Measurements from ENCODE around the gene HPS1. TPM values are rescaled to one million over a fixed set of nuclear protein-coding genes. Genes with fewer than 3 reads are reported as not detected.
A peak's percentile ranks its signal among the peaks of the same experiment; 100 is the strongest.

Gene HPS1
- total and polyA plus RNA-seq, 2 experiments from 2014 or later = 21.4 to 51.2 TPM

- TF ChIP-seq, protein P1, sequence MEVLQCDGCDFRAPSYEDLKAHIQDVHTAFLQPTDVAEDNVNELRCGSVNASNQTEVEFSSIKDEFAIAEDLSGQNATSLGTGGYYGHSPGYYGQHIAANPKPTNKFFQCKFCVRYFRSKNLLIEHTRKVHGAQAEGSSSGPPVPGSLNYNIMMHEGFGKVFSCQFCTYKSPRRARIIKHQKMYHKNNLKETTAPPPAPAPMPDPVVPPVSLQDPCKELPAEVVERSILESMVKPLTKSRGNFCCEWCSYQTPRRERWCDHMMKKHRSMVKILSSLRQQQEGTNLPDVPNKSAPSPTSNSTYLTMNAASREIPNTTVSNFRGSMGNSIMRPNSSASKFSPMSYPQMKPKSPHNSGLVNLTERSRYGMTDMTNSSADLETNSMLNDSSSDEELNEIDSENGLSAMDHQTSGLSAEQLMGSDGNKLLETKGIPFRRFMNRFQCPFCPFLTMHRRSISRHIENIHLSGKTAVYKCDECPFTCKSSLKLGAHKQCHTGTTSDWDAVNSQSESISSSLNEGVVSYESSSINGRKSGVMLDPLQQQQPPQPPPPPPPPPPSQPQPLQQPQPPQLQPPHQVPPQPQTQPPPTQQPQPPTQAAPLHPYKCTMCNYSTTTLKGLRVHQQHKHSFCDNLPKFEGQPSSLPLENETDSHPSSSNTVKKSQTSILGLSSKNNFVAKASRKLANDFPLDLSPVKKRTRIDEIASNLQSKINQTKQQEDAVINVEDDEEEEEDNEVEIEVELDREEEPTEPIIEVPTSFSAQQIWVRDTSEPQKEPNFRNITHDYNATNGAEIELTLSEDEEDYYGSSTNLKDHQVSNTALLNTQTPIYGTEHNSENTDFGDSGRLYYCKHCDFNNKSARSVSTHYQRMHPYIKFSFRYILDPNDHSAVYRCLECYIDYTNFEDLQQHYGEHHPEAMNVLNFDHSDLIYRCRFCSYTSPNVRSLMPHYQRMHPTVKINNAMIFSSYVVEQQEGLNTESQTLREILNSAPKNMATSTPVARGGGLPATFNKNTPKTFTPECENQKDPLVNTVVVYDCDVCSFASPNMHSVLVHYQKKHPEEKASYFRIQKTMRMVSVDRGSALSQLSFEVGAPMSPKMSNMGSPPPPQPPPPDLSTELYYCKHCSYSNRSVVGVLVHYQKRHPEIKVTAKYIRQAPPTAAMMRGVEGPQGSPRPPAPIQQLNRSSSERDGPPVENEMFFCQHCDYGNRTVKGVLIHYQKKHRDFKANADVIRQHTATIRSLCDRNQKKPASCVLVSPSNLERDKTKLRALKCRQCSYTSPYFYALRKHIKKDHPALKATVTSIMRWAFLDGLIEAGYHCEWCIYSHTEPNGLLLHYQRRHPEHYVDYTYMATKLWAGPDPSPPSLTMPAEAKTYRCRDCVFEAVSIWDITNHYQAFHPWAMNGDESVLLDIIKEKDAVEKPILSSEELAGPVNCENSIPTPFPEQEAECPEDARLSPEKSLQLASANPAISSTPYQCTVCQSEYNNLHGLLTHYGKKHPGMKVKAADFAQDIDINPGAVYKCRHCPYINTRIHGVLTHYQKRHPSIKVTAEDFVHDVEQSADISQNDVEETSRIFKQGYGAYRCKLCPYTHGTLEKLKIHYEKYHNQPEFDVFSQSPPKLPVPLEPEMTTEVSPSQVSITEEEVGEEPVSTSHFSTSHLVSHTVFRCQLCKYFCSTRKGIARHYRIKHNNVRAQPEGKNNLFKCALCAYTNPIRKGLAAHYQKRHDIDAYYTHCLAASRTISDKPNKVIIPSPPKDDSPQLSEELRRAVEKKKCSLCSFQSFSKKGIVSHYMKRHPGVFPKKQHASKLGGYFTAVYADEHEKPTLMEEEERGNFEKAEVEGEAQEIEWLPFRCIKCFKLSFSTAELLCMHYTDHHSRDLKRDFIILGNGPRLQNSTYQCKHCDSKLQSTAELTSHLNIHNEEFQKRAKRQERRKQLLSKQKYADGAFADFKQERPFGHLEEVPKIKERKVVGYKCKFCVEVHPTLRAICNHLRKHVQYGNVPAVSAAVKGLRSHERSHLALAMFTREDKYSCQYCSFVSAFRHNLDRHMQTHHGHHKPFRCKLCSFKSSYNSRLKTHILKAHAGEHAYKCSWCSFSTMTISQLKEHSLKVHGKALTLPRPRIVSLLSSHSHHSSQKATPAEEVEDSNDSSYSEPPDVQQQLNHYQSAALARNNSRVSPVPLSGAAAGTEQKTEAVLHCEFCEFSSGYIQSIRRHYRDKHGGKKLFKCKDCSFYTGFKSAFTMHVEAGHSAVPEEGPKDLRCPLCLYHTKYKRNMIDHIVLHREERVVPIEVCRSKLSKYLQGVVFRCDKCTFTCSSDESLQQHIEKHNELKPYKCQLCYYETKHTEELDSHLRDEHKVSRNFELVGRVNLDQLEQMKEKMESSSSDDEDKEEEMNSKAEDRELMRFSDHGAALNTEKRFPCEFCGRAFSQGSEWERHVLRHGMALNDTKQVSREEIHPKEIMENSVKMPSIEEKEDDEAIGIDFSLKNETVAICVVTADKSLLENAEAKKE (CRISPR knock-in tag; IDR thresholded peaks at IDR 0.05) = no peak
These were observed 42.1 kb upstream of the HPS1 start (continued) for GRCh38 chr10:98488669-98489430.

DNA sequence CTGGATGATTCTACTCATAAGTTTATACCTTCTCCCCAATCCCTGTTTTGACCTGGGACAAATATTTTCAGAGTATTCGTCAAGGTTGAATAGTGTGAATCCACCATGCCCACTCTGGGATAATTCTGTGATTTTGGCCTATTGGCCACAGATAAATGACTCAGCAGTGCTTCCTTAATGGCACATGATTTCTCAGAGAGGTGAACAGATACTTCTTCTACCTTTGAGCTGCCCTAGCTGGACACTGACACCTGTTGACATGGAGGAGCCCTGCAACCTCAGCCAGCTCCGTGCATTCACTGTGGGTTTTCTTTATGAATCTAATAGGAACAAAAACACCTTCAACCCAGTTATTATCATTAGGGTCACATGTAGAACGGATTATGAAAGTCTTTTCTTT, 40.9 kb upstream of the HPS1 start:
- no peak for ATAC-seq

More for the DNA sequence above, 40.9 kb upstream of the HPS1 start:
- no peak for DNase-seq (ENCODE audit: low spot score)
- Mint-ChIP-seq H3K27ac (no peak overlapping the region), H3K4me3 (no peak overlapping the region), H3K4me1 (no peaks in the 10 kb centered on the region; the same call in 2 of the 3 replicates), H3K36me3 (ENCODE audit: low read depth) (peaks cover 2% of the 10 kb centered on the region; the same call in 1 of the 3 replicates), H3K9me3 (peaks cover 3% of the 10 kb centered on the region; the same call in 1 of the 3 replicates), H3K27me3 (ENCODE audit: insufficient read depth, low read depth, poor library complexity) (no peaks in the 10 kb centered on the region)
- no peak overlapping the region for H3K4me2 ChIP-seq
- H3K27ac ChIP-seq (ENCODE audit: low read depth) = no peak overlapping the region
- no peaks in the 10 kb centered on the region for H3K79me2 ChIP-seq (replicated peaks; ENCODE audit: insufficient read depth)
- no peak overlapping the region for H2AFZ ChIP-seq
- H4K20me1 ChIP-seq (replicated peaks; ENCODE audit: insufficient read depth) = no peaks in the 10 kb centered on the region
- H3K36me3 ChIP-seq (ENCODE audit: insufficient read depth) = no peaks in the 10 kb centered on the region
- H3K4me3 ChIP-seq = no peak overlapping the region
- TF ChIP-seq CTCF (conservative IDR thresholded peaks at IDR 0.05; ENCODE audit: low read depth in 2 of 2) = peak in 1 of 2 experiments; percentile 34; a peak in 2 of 4 replicates
- no peak for TF ChIP-seq ZNF114 (CRISPR knock-in tag; IDR thresholded peaks at IDR 0.05)
- TF ChIP-seq EZH2 (IDR thresholded peaks at IDR 0.05; ENCODE audit: low read depth, unreplicated experiment) = no peak
- H3K27me3 ChIP-seq (ENCODE audit: insufficient read depth) = no peaks in the 10 kb centered on the region
- no peaks in the 10 kb centered on the region for H3K4me1 ChIP-seq (ENCODE audit: insufficient read depth)
- no peaks in the 10 kb centered on the region; the same call in 1 of the 2 replicates for H3K9me2 ChIP-seq (ENCODE audit: insufficient read depth)
- H3F3A ChIP-seq (replicated peaks; ENCODE audit: low read depth) = no peaks in the 10 kb centered on the region
